Measurements from ENCODE around the gene MCM10. TPM values are rescaled to one million over a fixed set of nuclear protein-coding genes. Genes with fewer than 3 reads are reported as not detected.

The MCM10 gene
- total and polyA plus RNA-seq, 10 of the 15 experiments (the other 5 are each of a cell fraction or from before 2014, with no cell fraction given): 5.8 to 35.1 (median 23.7) TPM

- POLR2A ChIA-PET: no interaction called here
- no peak overlapping the region for H3K4me2 ChIP-seq (ENCODE audit: control insufficient read depth, insufficient read depth)
- SMC1A ChIA-PET (ENCODE audit: uncharacterized antibody, unreplicated experiment): interaction anchor here (1.5 kb wide), 1 partner anchor 71 kb away, joined by 3 read pairs; no protein-coding TSS in a partner anchor
- WGBS (ENCODE audit: insufficient coverage, insufficient replicate concordance, low lambda C conversion rate, missing lambda C conversion rate): 42% methylated on average over 6 of the region's 6 CpGs
- no peaks in the 10 kb centered on the region for H3K4me1 ChIP-seq (ENCODE audit: control insufficient read depth, insufficient read depth, low read length)
- no peak for ATAC-seq
- no peaks in the 10 kb centered on the region for H3K9me3 ChIP-seq (replicated peaks; ENCODE audit: control insufficient read depth, insufficient read depth, low read length)
- no peaks in the 10 kb centered on the region for H4K20me1 ChIP-seq (ENCODE audit: control insufficient read depth, insufficient read depth)
- no peak for DNase-seq (ENCODE audit: low read depth, low spot score)
- TF ChIP-seq GABPA (IDR thresholded peaks at IDR 0.05; ENCODE audit: low read depth) (no peak), SMAD1 (IDR thresholded peaks at IDR 0.05; ENCODE audit: low read depth, partially characterized antibody) (no peak), PKNOX1 (IDR thresholded peaks at IDR 0.05) (no peak), BMI1 (IDR thresholded peaks at IDR 0.05; ENCODE audit: borderline replicate concordance) (no peak), MTA2 (IDR thresholded peaks at IDR 0.05; ENCODE audit: low read depth) (no peak), REST (IDR thresholded peaks at IDR 0.05; ENCODE audit: low read depth, low read length) (no peak), BRCA1 (IDR thresholded peaks at IDR 0.05; ENCODE audit: low read depth, low read length) (no peak), SPI1 (IDR thresholded peaks at IDR 0.05; ENCODE audit: borderline replicate concordance, insufficient read depth, low read depth, low read length) (no peak), KLF5 (IDR thresholded peaks at IDR 0.05; ENCODE audit: partially characterized antibody) (no peak), YBX1 (IDR thresholded peaks at IDR 0.05) (no peak), SREBF1 (IDR thresholded peaks at IDR 0.05; ENCODE audit: low read length) (no peak), TCF7 (IDR thresholded peaks at IDR 0.05; ENCODE audit: borderline replicate concordance) (no peak), HCFC1 (IDR thresholded peaks at IDR 0.05; ENCODE audit: low read length) (no peak)
- H3K27ac ChIP-seq (ENCODE audit: control insufficient read depth, insufficient read depth): no peak overlapping the region
- no peaks in the 10 kb centered on the region for H3K27me3 ChIP-seq (replicated peaks in 1 of 2; ENCODE audit: control insufficient read depth in 2 of 2, insufficient read depth in 2 of 2, low read length in 1 of 2)
- H2AFZ ChIP-seq (ENCODE audit: control insufficient read depth, low read depth, low read length): no peak overlapping the region
- in situ Hi-C loops (cut with MboI): no loop called here
- no peak overlapping the region for H3K9ac ChIP-seq (ENCODE audit: control insufficient read depth, insufficient read depth, low read length)
- no peaks in the 10 kb centered on the region for H3K79me2 ChIP-seq (ENCODE audit: control insufficient read depth, insufficient read depth, low read length)
- RAD21 ChIA-PET (ENCODE audit: unreplicated experiment): interaction anchor here (0.9 kb wide), 1 partner anchor 71 kb away, joined by 3 read pairs; no protein-coding TSS in a partner anchor
- intact Hi-C loops (cut with micrococcal nuclease; ENCODE audit: unreplicated experiment): no loop called here
- no peak for FAIRE-seq
- CTCF ChIA-PET: no interaction called here
- no peaks in the 10 kb centered on the region for H3K36me3 ChIP-seq (ENCODE audit: control insufficient read depth in 2 of 2, insufficient read depth in 2 of 2, low read length in 1 of 2)
- no peak overlapping the region for H3K4me3 ChIP-seq
- BruUV-seq (replicated peaks): no TSS peak
These were observed 70.5 kb downstream of the MCM10 start for GRCh38 chr10:13231808-13232207.

Data from GM12878 (cell line).